NCI-H2196 (cell line): Measurements from ENCODE around the gene PPP1R11.

Experiments used
- DNase-seq: peaks from one replicate; lab custom pipeline; 2025; ENCODE audit not compliant: unreplicated experiment; lab: John Stamatoyannopoulos, UW

PPP1R11 gene

GRCh38 chr6:30061092-30061857 lies 5.7 kb upstream of the PPP1R11 start, which contains the start of gene POLR1H:
TSS of gene POLR1H (plus strand) at chr6:30061265. CDS start at chr6:30061525, 260 bp downstream.
- DNase-seq: peak; percentile 98

- DNase-seq: no peak
These were observed 5.0 kb upstream of the PPP1R11 start for GRCh38 chr6:30061858-30062458.

GRCh38 chr6:30062471-30063178 lies 4.4 kb upstream of the PPP1R11 start:
- no peak for DNase-seq

GRCh38 chr6:30063315-30063714 lies 3.7 kb upstream of the PPP1R11 start:
- DNase-seq: no peak

- DNase-seq: no peak
These were observed 916 bp upstream of the PPP1R11 start for GRCh38 chr6:30066082-30066481.

DNA sequence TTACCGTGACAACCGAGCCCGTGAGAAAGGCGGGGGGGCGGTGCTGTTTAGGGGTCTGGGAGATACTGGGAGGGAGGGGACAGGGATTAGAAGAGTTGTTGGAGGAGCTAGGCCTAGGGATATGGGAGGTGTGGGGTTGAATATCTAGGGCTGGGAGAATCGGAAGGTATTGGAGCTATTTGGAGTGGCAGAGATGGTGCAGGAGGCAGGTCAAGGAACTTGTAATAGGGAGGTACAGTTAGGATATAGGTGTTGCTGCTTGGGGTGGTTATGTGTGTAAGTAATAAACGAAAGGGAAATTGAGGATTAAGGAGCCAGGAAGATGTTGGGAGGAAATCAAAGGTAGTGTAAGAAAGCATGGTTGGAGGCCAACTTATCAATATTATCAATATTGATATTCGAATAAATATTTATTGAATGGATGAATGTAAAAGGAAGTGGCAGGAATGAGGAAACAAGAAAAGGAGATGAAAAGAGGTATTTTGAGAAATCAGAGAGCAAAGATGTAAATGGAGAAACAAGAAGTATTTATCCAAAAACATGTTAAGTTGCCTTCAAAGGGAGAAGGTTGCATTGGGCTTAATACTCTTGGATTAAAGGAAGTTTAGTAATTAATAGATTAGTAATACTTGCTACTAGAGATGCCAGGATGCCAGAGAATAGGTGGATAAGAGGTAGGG lies 602 bp downstream of the PPP1R11 start:
- no peak for DNase-seq

- DNase-seq: no peak
These were observed 4.3 kb downstream of the PPP1R11 start for GRCh38 chr6:30071081-30071818.

DNA sequence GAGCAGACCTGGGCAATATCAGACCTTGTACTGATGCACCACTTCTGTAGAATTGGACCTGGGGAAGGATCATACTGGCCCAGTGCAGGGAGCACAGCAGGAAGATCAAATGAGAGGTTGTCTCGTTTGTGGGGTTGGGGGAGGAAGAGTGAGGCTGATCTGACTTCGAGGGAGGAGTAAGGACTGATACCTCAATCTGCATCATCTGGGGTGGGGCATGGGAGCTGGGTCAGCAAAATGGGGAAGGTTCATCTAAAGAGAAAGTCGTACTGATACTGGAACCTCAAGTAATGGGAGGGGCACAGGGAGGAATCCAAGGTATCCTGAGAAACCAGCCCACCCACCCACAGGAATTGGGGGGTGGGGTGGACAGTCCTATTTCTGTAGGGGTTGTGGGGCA lies 4.9 kb downstream of the PPP1R11 start:
- no peak for DNase-seq

DNA sequence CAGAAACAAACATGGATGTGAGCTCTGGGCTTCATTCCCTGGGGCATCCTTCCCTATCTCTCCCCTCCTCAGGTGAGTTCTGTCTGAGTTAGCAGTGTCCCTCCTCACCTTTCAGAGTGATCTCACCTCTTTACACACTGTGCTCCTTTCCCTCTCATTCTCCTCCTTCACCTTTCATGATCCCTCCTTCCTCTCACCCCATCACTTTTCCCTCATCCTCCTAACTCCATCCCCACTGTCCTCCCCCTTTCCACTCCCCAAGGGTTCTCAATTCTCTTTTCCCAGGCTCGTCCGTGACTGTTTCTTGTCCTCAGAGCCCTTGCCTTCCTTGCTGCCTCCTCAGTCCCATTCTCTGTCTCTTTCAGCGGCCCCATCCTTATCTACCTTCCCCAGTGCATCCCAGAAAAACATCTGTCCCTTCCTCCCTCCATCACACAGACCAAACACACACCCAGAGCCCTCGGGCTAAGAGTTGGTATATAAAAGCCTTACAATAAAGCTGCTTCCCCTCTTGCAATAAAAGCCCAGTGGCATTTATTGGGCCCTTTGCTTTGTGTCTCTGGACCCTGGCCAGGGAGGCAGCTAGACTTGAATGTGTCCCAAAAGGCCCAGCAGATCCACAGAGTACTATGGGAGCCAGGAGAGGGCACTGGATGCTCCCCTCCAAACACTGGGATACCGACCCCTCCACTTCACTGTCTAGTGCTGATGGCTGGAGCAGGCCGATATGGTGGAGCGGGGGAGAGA lies 6.7 kb downstream of the PPP1R11 start:
- DNase-seq: no peak

DNA sequence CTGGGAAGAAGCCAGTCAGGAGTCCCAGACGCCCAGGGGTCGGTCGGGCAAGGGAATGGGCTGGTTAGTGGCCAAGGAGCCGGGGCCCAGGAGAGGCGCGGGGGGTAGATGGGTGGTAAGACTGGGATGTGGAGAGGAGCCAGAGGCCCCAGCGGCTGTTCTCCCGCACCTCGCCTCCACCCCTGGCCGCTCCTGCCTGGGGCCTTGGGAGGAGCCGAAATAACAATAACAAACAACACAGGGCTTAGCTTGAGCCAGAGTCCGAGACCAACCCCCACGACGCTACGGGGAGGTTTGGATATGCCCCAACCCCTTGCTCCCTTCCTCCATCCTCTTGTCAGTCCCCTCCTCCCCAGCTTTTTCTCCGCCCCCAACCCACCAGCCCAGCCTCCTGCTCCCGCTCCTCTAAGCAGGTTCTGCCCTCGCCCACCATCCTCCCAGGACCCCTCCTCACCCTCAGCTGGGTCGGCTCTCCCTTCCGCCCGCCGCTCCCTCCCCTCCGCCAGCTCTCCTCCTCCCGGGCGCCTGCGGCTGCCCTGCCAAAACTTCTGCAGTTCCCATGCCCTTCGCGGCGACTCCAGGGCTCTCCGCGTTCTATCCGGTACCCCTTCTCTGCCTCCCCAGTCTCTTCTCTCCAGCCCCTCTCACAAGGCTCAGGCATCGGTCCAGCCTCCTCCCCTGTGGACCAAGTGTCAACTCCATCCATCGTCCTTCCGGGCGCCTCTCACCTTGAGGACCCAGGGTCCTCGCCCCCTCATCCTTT lies 7.5 kb downstream of the PPP1R11 start:
- DNase-seq: no peak

- no peak for DNase-seq
These were observed 8.2 kb downstream of the PPP1R11 start, which contains the start of gene RNF39 for GRCh38 chr6:30075094-30075789. TSS of gene RNF39 (minus strand) at chr6:30075769. CDS start at chr6:30075585, 184 bp downstream.

DNA sequence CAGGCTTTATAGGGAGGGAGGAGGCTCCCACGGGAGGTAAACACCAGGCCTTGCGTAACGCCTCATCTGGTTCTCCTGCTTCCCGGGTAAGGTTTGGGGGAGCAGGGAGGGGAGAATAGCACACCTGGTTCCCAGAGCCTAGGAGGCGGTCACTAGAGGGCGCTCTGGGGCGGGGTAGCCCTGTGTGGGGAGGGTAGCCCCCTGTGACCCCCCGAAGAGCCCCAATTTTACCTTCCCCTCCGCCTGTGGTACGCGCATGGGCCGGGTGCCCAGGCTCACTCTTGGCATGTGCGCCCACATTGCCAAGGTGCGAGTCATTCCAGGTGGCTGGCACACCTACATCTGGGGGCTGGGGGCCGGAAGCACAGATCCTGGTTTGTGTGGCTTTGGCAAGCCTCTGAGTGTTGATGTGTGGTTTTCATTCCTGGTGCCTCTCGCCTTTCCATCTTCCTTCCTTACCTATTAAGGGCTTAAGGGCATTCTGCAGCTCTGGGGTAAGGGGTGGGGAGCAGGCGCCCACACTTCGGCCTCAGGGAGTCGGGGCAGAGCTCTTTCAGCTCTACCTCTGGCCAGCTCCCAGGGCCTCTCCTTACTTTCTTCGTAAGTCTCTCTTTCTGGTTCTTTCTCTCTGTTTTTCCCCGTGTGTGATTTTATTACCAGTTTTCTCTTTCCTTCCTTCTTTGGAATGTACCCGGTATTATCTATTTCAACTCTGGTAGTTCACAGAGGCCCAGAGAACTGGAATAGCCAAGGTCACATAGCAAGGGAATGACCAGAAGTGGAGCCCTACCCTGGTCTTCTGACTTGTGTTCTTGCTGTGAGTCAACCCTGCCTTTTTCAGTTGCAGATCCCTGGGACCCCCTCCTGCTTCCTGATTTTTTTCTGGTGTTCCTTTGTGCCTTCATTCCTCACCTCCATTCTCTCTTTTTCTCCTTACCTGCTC lies 9.1 kb downstream of the PPP1R11 start:
- peak; percentile 43 for DNase-seq

- no peak for DNase-seq
These were observed 10.2 kb downstream of the PPP1R11 start for GRCh38 chr6:30077218-30077617.

DNA sequence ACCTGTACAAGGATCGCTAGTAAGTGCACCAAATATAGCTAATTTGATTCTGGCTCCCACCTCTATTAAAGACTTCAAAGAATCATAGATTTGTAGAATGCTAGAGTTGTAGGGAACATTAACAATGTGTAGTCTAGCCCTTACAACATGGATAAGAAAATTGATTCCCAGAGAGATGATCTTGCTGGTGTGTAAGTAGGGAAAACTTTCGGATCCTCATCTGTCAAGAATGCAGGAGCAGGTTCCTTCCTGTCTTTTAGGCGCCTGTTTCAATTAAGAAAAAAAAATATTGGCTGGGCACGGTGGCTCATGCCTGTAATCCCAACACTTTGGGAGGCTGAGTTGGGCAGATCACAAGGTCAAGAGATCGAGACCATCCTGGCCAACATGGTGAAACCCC lies 20.9 kb downstream of the PPP1R11 start:
- no peak for DNase-seq

GRCh38 chr6:30091577-30092381 lies 24.8 kb downstream of the PPP1R11 start:
- DNase-seq: no peak

DNA sequence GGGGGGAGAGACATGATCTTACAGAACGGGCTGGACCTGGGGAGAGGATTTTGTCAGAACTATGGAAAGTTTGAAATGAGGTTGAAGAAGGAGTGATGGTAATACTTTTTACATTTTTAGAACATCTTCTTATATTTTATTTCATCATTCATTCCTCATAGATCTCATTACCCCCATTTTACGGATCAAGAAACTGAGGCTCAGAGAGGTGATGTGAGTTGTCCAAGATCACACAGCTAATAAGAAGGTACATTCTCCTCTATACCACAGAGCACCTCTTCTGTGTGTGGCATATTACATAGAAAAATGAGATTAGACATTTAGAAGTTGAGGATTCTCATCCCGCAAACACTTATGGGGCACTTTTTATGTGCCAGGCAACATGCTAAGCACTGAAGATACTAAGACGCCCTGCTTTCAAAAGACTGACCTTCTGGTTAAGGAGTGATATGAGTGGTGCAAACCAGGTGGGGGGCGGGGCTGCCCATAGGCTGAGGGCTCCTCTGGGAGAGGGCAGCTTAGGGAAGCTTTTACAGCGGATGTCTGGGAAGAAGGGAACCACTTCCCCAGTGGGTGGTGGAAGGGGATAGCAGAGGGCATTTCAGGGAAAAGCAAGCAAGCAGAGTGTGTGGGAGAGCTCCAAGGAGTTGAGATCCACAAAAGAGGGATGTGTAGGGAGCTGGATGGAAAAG lies 26.0 kb downstream of the PPP1R11 start:
- DNase-seq: no peak
